ENCODE results near the gene CCDC97.
A peak's percentile ranks its signal among the peaks of the same experiment; 100 is the strongest.
"Not testable (repeated sequence)": the region's sequence is repeated elsewhere in the genome, so short reads cannot be mapped to it uniquely, and the experiment has no call there.

The CCDC97 gene

GRCh38 chr19:41341669-41342490 lies 31.9 kb downstream of the CCDC97 start:
- DNase-seq, result no peak

- DNase-seq, result no peak
Observed at GRCh38 chr19:41344162-41344561, 34.2 kb downstream of the CCDC97 start.

- not testable (repeated sequence) for DNase-seq
Observed at GRCh38 chr19:41346916-41347315, 36.9 kb downstream of the CCDC97 start.

GRCh38 chr19:41350735-41351338 lies 40.9 kb downstream of the CCDC97 start:
- no peak for DNase-seq

- peak; percentile 88 for DNase-seq
Observed at GRCh38 chr19:41351339-41352245, 41.6 kb downstream of the CCDC97 start.

- DNase-seq, result no peak
Observed at GRCh38 chr19:41352279-41352608, 42.3 kb downstream of the CCDC97 start.

GRCh38 chr19:41352609-41353465 lies 42.9 kb downstream of the CCDC97 start:
- peak; percentile 90 for DNase-seq

GRCh38 chr19:41353466-41354342 lies 43.7 kb downstream of the CCDC97 start, which contains the start of gene TGFB1:
Gene TGFB1, minus strand, starts transcription at chr19:41353922. Its CDS starts 878 bp downstream, at chr19:41353044.
- peak; percentile 94 for DNase-seq

GRCh38 chr19:41354343-41354953 lies 44.5 kb downstream of the CCDC97 start:
- DNase-seq, result no peak

- DNase-seq, result no peak
Observed at GRCh38 chr19:41355035-41355434, 45.1 kb downstream of the CCDC97 start.

GRCh38 chr19:41355802-41356201 lies 45.8 kb downstream of the CCDC97 start:
- no peak for DNase-seq

- peak; percentile 64 for DNase-seq
Observed at GRCh38 chr19:41356984-41357739, 47.2 kb downstream of the CCDC97 start.

- DNase-seq, result no peak
Observed at GRCh38 chr19:41357746-41358145, 47.8 kb downstream of the CCDC97 start.

GRCh38 chr19:41359741-41360140 lies 49.8 kb downstream of the CCDC97 start:
- DNase-seq, result no peak

GRCh38 chr19:41362143-41362847 lies 52.3 kb downstream of the CCDC97 start:
- DNase-seq, result no peak

GRCh38 chr19:41363371-41363752 lies 53.4 kb downstream of the CCDC97 start:
- DNase-seq, result no peak

- DNase-seq, result peak; percentile 96
Observed at GRCh38 chr19:41363753-41364523, 54.0 kb downstream of the CCDC97 start, which contains the start of gene B9D2. Gene B9D2, minus strand, starts transcription at chr19:41364149. Its CDS starts 630 bp downstream, at chr19:41363519.
